ENCODE data around the gene GPC6.
"Not testable (repeated sequence)": the region's sequence is repeated elsewhere in the genome, so short reads cannot be mapped to it uniquely, and the experiment has no call there.

- TF ChIP-seq CTCF (IDR thresholded peaks at IDR 0.05); POLR2AphosphoS5 (IDR thresholded peaks at IDR 0.05; ENCODE audit: insufficient read depth in 1 of 2, low read depth in 1 of 2); POLR2A (IDR thresholded peaks at IDR 0.05): not testable (repeated sequence)
Observed at GRCh38 chr13:94209913-94210312, 983.3 kb downstream of the GPC6 start.

All from vagina (tissue), 2 donors.